HepG2 (cell line): Measurements from ENCODE around the gene EGR2. TPM values are rescaled to one million over a fixed set of nuclear protein-coding genes. Genes with fewer than 3 reads are reported as not detected.

Source experiments
- ARID4A ChIP-seq: sonication (generic); formaldehyde crosslinking; IDR thresholded peaks from 2 replicates; pipeline ENCODE4 v1.5.0; 2020; ENCODE audit warnings: mild to moderate bottlenecking, missing genetic modification reagents, borderline replicate concordance
- BHLHE40 ChIP-seq: IDR thresholded peaks from 2 replicates; pipeline ENCODE4 v1.6.1; 2011; ENCODE audit warnings: low read length, improper control_type of control experiment
- CBX1 ChIP-seq: IDR thresholded peaks from one replicate; pipeline ENCODE4 v1.6.1; 2016; ENCODE audit warnings: antibody characterized with exemption, low read depth
- FLYWCH1 ChIP-seq: sonication (generic); formaldehyde crosslinking; IDR thresholded peaks from 2 replicates; pipeline ENCODE4 v1.8.1; 2023; ENCODE audit warnings: mild to moderate bottlenecking, missing genetic modification reagents
- HIC2 ChIP-seq: sonication (generic); formaldehyde crosslinking; IDR thresholded peaks from 2 replicates; pipeline ENCODE4 v1.9.0; 2022; ENCODE audit warnings: low read depth, missing genetic modification reagents
- HOXA3 ChIP-seq: sonication (generic); formaldehyde crosslinking; IDR thresholded peaks from 2 replicates; pipeline ENCODE4 v1.5.0; 2020; ENCODE audit warnings: missing genetic modification reagents
- HOXA5 ChIP-seq: sonication (generic); formaldehyde crosslinking; IDR thresholded peaks from 2 replicates; pipeline ENCODE4 v1.4.0; 2020; ENCODE audit warnings: missing genetic modification reagents
- KDM4B ChIP-seq: sonication (generic); formaldehyde crosslinking; IDR thresholded peaks from 2 replicates; pipeline ENCODE4 v1.4.0; 2020; ENCODE audit warnings: missing genetic modification reagents
- MAZ ChIP-seq, 2 experiments: sonication (generic) in 1 of 2; formaldehyde crosslinking in 1 of 2; IDR thresholded peaks; 2 replicates each; pipeline versions ENCODE4 v1.5.0 to v1.6.1; 2012 to 2020; ENCODE audit warnings: low read depth in 2 of 2, mild to moderate bottlenecking in 2 of 2, borderline replicate concordance in 1 of 2, improper control_type of control experiment in 1 of 2, low read length in 1 of 2, missing genetic modification reagents in 1 of 2, moderate library complexity in 1 of 2
- MLLT10 ChIP-seq: sonication (generic); formaldehyde crosslinking; IDR thresholded peaks from 2 replicates; pipeline ENCODE4 v1.4.0; 2020; ENCODE audit warnings: missing genetic modification reagents
- NFKBIZ ChIP-seq: IDR thresholded peaks from 2 replicates; pipeline ENCODE4 v1.6.1; 2018; ENCODE audit warnings: missing genetic modification reagents, missing compliant biosample characterization
- NR2F6 ChIP-seq, 2 experiments: IDR thresholded peaks; 2 replicates each; pipeline ENCODE4 v1.6.1; 2016; ENCODE audit warnings: antibody characterized with exemption in 1 of 2, mild to moderate bottlenecking in 1 of 2
- THAP7 ChIP-seq: sonication (generic); formaldehyde crosslinking; IDR thresholded peaks from 2 replicates; pipeline ENCODE4 v1.8.1; 2023; ENCODE audit warnings: mild to moderate bottlenecking, missing genetic modification reagents
- polyA plus RNA-seq, 8 experiments: library from polyadenylated mRNA; depleted of rRNA in 3 of 8; stranded (reverse) in 7 of 8; unstranded in 1 of 8; fragments of >200 nt; fragmentation: Illumina TruSeq in 4 of 8; extraction: Trizol in 4 of 8; gene quantifications; 2 replicates each; pipeline versions ENCODE4 v1.2.1 to v1.2.3, GENCODE V29; 2011 to 2016; ENCODE audit warnings: low read depth in 4 of 8, missing spikeins in 1 of 8, mixed read lengths in 1 of 8; ENCODE audit not compliant: insufficient read depth in 1 of 8
- total RNA-seq, 5 experiments: library from RNA; depleted of rRNA; stranded (reverse); fragments of >200 nt; fragmentation: Illumina TruSeq; extraction: Trizol; gene quantifications; 2 replicates each; pipeline ENCODE4 v1.2.3, GENCODE V29; 2016; ENCODE audit warnings: low read depth in 1 of 5
- TF ChIP-seq, protein P1 (sequence below): IDR thresholded peaks from 2 replicates; pipeline ENCODE4 v1.6.1; 2016; ENCODE audit warnings: missing compliant biosample characterization, missing genetic modification reagents, borderline replicate concordance
- TF ChIP-seq, protein P2 (sequence below): sonication (generic); formaldehyde crosslinking; IDR thresholded peaks from 2 replicates; pipeline ENCODE4 v1.4.0; 2020; ENCODE audit warnings: missing genetic modification reagents, low read depth, mild to moderate bottlenecking, borderline replicate concordance

The EGR2 gene
- total and polyA plus RNA-seq, 2 of the 13 experiments (the other 11 are each of a cell fraction or from before 2014, with no cell fraction given): 0.11 to 0.15 TPM

DNA sequence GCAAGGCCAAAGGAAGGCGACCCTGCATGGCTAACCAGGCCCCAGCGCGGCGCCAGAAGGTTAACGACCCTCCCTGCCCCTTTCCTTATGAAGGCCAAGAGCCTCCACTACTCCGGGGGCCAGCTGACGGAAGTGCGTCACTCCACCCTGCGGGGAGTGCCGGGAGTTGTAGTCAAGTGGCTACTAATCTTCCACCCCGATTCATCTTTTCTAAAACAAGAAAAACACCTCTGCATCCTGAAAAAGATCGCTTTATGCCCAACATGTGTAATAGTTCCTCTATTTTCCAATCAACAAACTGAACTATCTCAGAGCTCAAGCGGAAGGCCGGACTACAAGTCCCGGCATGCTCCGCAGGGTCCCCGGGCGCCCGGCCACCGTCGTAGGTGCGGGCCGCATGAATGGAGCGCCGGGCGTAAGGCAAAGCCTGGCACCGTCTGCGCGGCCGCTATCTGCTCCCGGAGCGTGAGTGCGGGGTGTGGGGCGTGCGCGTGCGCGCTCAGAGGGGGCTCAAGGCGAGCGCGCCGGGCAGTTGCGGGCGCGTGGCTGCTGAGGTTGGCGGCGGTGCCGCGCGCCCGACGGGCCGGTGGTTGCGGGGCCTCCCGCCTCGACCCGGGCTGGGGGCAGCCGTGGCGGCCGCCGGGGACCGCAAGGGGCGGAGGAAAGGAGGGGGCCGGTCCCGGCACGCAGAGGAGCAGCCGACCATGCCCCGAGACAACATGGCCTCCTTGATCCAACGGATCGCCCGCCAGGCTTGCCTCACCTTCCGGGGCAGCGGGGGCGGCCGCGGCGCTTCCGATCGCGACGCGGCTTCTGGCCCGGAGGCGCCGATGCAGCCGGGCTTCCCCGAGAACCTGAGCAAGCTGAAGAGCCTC, 11.6 kb downstream of the EGR2 start, which contains the start of gene ADO (continued):
- TF ChIP-seq, protein P1, sequence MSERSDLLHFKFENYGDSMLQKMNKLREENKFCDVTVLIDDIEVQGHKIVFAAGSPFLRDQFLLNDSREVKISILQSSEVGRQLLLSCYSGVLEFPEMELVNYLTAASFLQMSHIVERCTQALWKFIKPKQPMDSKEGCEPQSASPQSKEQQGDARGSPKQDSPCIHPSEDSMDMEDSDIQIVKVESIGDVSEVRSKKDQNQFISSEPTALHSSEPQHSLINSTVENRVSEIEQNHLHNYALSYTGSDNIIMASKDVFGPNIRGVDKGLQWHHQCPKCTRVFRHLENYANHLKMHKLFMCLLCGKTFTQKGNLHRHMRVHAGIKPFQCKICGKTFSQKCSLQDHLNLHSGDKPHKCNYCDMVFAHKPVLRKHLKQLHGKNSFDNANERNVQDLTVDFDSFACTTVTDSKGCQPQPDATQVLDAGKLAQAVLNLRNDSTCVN (CRISPR knock-in tag): 0 out of 2 replicates have a peak, but pooled peaks have one; percentile 12
- TF ChIP-seq KDM4B (CRISPR knock-in tag) (no peak), THAP7 (peak; percentile 74; the same call in 1 of the 2 replicates), BHLHE40 (0 out of 2 replicates have a peak, but pooled peaks have one; percentile 20), FLYWCH1 (CRISPR knock-in tag) (peak; percentile 13; the same call in 1 of the 2 replicates), HOXA5 (CRISPR knock-in tag) (peak; percentile 14), NFKBIZ (CRISPR knock-in tag) (0 out of 2 replicates have a peak, but pooled peaks have one; percentile 42), HOXA3 (CRISPR knock-in tag) (peak; percentile 80), NR2F6 (IDR thresholded peaks at IDR 0.05) (peak; percentile 18; the same call in 1 of the 2 replicates), NR2F6 (CRISPR knock-in tag; IDR thresholded peaks at IDR 0.05) (peak; percentile 32), MAZ (IDR thresholded peaks at IDR 0.05; ENCODE audit: borderline replicate concordance, low read depth, low read length) (no peak; the same call in 1 of the 2 replicates), MAZ (CRISPR knock-in tag; IDR thresholded peaks at IDR 0.05; ENCODE audit: low read depth) (peak; percentile 73), MLLT10 (no peak), ARID4A (CRISPR knock-in tag) (peak; percentile 62), HIC2 (0 out of 2 replicates have a peak, but pooled peaks have one; percentile 21), CBX1 (no peak)
- TF ChIP-seq, protein P2, sequence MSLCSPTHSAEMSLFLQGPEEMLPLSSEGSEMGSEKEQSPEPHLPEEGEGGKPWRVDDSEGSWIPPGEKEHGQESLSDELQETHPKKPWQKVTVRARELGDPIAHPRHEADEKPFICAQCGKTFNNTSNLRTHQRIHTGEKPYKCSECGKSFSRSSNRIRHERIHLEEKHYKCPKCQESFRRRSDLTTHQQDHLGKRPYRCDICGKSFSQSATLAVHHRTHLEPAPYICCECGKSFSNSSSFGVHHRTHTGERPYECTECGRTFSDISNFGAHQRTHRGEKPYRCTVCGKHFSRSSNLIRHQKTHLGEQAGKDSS (CRISPR knock-in tag): peak; percentile 11; the same call in 1 of the 2 replicates
